CD14-positive monocyte (primary cell): ENCODE measurements around the gene TDRD1. TPM values are rescaled to one million over a fixed set of nuclear protein-coding genes. Genes with fewer than 3 reads are reported as not detected.

Experiments used
- DNase-seq, 3 donors: peaks; one replicate each; pipeline ENCODE4 v3.0.0-alpha.2; 2011 to 2022
- H2AFZ ChIP-seq: 2 replicates; pipeline ENCODE4 v1.6.0; 2012; ENCODE audit warnings: mild to moderate bottlenecking, low read depth, low read length, inconsistent platforms; ENCODE audit not compliant: insufficient read depth, poor library complexity, severe bottlenecking
- H3K27ac ChIP-seq, 2 donors: 1 replicate in 1 of 2; 2 replicates in 1 of 2; pipeline ENCODE4 v1.5.1; 2012 to 2013; ENCODE audit warnings: low read length in 2 of 2, control low read depth in 1 of 2, inconsistent platforms in 1 of 2, low read depth in 1 of 2, mild to moderate bottlenecking in 1 of 2
- H3K27me3 ChIP-seq, 2 donors: one replicate each; pipeline versions ENCODE4 v1.6.0 to v1.6.1; 2011 to 2013; ENCODE audit warnings: low read length in 2 of 2; ENCODE audit not compliant: control insufficient read depth in 2 of 2, insufficient read depth in 2 of 2
- H3K36me3 ChIP-seq, 2 donors: replicated peaks in 1 of 2; 1 replicate in 1 of 2; 2 replicates in 1 of 2; pipeline versions ENCODE4 v1.5.1 to v1.6.1; 2012 to 2013; ENCODE audit warnings: low read length in 2 of 2, control low read depth in 1 of 2, inconsistent platforms in 1 of 2, mild to moderate bottlenecking in 1 of 2; ENCODE audit not compliant: insufficient read depth in 2 of 2, control insufficient read depth in 1 of 2
- H3K4me1 ChIP-seq, 2 donors: 1 replicate in 1 of 2; 2 replicates in 1 of 2; pipeline versions ENCODE4 v1.5.1 to v1.6.1; 2012 to 2013; ENCODE audit warnings: low read length in 2 of 2, control low read depth in 1 of 2, inconsistent platforms in 1 of 2, mild to moderate bottlenecking in 1 of 2, moderate library complexity in 1 of 2; ENCODE audit not compliant: insufficient read depth in 2 of 2, control insufficient read depth in 1 of 2
- H3K4me2 ChIP-seq: replicated peaks from 2 replicates; pipeline ENCODE3; 2012; ENCODE audit warnings: low read length, moderate library complexity, mild to moderate bottlenecking; ENCODE audit not compliant: poor library complexity, severe bottlenecking; ENCODE audit errors: extremely low read depth
- H3K4me3 ChIP-seq, 3 experiments: fragments of 200-600 bp in 1 of 3; sonication (generic) in 1 of 3; replicated peaks in 1 of 3; 1 replicate in 2 of 3; 2 replicates in 1 of 3; pipeline ENCODE4 v1.5.1; 2011 to 2013; ENCODE audit warnings: low read length in 3 of 3, mild to moderate bottlenecking in 3 of 3, control low read depth in 2 of 3, low read depth in 2 of 3, inconsistent platforms in 1 of 3, moderate library complexity in 1 of 3
- H3K79me2 ChIP-seq: 2 replicates; pipeline ENCODE4 v1.6.0; 2012; ENCODE audit warnings: mild to moderate bottlenecking, control low read depth, inconsistent platforms, low read length, moderate library complexity; ENCODE audit not compliant: insufficient read depth
- H3K9ac ChIP-seq: 2 replicates; pipeline ENCODE4 v1.6.0; 2017; ENCODE audit warnings: low read length, mild to moderate bottlenecking; ENCODE audit not compliant: insufficient read depth, poor library complexity, severe bottlenecking
- H3K9me3 ChIP-seq, 2 donors: replicated peaks in 1 of 2; 1 replicate in 1 of 2; 2 replicates in 1 of 2; pipeline versions ENCODE4 v1.5.1 to v1.6.1; 2012 to 2013; ENCODE audit warnings: low read length in 2 of 2, control low read depth in 1 of 2; ENCODE audit not compliant: control insufficient read depth in 1 of 2, insufficient read depth in 1 of 2
- H4K20me1 ChIP-seq: 2 replicates; pipeline ENCODE4 v1.6.0; 2012; ENCODE audit warnings: mild to moderate bottlenecking, low read length, control low read depth, moderate library complexity; ENCODE audit not compliant: insufficient read depth
- H3K27ac Mint-ChIP-seq, 7 donors: one replicate each; pipeline ENCODE4 v1.8.0; 2020; ENCODE audit warnings: mild to moderate bottlenecking in 7 of 7, mixed read lengths in 7 of 7, moderate library complexity in 6 of 7, inconsistent platforms in 2 of 7
- H3K27me3 Mint-ChIP-seq, 3 donors: one replicate each; pipeline ENCODE4 v1.8.0; 2021 to 2022; ENCODE audit warnings: low read depth in 3 of 3, mild to moderate bottlenecking in 3 of 3, mixed read lengths in 3 of 3, moderate library complexity in 3 of 3, inconsistent platforms in 1 of 3
- H3K36me3 Mint-ChIP-seq, 2 donors: one replicate each; pipeline ENCODE4 v1.8.0; 2020; ENCODE audit warnings: mixed read lengths in 2 of 2, inconsistent platforms in 1 of 2, mild to moderate bottlenecking in 1 of 2
- H3K4me1 Mint-ChIP-seq: one replicate; pipeline ENCODE4 v1.8.0; 2020; ENCODE audit warnings: mild to moderate bottlenecking, mixed read lengths
- H3K4me3 Mint-ChIP-seq, 2 donors: one replicate each; pipeline ENCODE4 v1.8.0; 2020; ENCODE audit warnings: mild to moderate bottlenecking in 2 of 2, mixed read lengths in 2 of 2, moderate library complexity in 1 of 2
- H3K9me3 Mint-ChIP-seq, 7 donors: one replicate each; pipeline ENCODE4 v1.8.0; 2020 to 2022; ENCODE audit warnings: mixed read lengths in 7 of 7, mild to moderate bottlenecking in 6 of 7, moderate library complexity in 6 of 7, inconsistent platforms in 2 of 7
- CTCF ChIP-seq: fragments of 200-600 bp; IDR thresholded peaks from one replicate; pipeline ENCODE4 v1.8.0; 2022; ENCODE audit warnings: antibody characterized with exemption, mild to moderate bottlenecking
- WGBS: methylation state at CpG from one replicate; pipeline ENCODE4 v1.1.5; 2013; ENCODE audit warnings: missing lambda C conversion rate; ENCODE audit not compliant: insufficient coverage; 5-methylcytosine and 5-hydroxymethylcytosine counted together
- intact Hi-C, 2 donors: fragments of 100-400 bp; cut with micrococcal nuclease; formaldehyde crosslinking; loops; one replicate each; pipeline versions ENCODE4 v1.15.0 to v1.15.1; 2023
- polyA plus RNA-seq, 3 donors: library from polyadenylated mRNA; depleted of rRNA in 1 of 3; unstranded in 2 of 3; stranded (reverse) in 1 of 3; fragments of 300-500 nt in 2 of 3; fragments of >200 nt in 1 of 3; fragmentation: Illumina TruSeq in 2 of 3; gene quantifications; 1 replicate in 2 of 3; 2 replicates in 1 of 3; pipeline ENCODE4 v1.2.3, GENCODE V29; 2012 to 2021

The TDRD1 gene
- polyA plus RNA-seq, 3 donors: not detected

- H3K27ac ChIP-seq: no peak overlapping the region
- H3K27me3 ChIP-seq: no peaks in the 10 kb centered on the region
- WGBS: 90% methylated on average over 5 of the region's 8 CpGs
- no peaks in the 10 kb centered on the region for H3K79me2 ChIP-seq
- no peak overlapping the region for H3K4me3 Mint-ChIP-seq
- H3K9me3 Mint-ChIP-seq: peaks cover 0 to 3% (median 0%) of the 10 kb centered on the region in 7 donors
- no peak overlapping the region for H2AFZ ChIP-seq
- DNase-seq: no peak
- H3K9me3 ChIP-seq: no peaks in the 10 kb centered on the region
- H3K4me2 ChIP-seq: no peak overlapping the region
- no peaks in the 10 kb centered on the region for H3K36me3 ChIP-seq
- TF ChIP-seq CTCF: no peak
- H3K4me1 ChIP-seq: no peaks in the 10 kb centered on the region
- H3K4me1 Mint-ChIP-seq: peaks cover 2% of the 10 kb centered on the region
- no peak overlapping the region for H3K4me3 ChIP-seq
- peak overlapping the region in 1 of 7 donors; percentile 36 for H3K27ac Mint-ChIP-seq
- H3K36me3 Mint-ChIP-seq: no peaks in the 10 kb centered on the region
- H4K20me1 ChIP-seq: no peaks in the 10 kb centered on the region
- H3K27me3 Mint-ChIP-seq: peaks cover 0 to 4% (median 2%) of the 10 kb centered on the region in 3 donors
- no peak overlapping the region for H3K9ac ChIP-seq
- intact Hi-C loops: no loop called here
Observed at GRCh38 chr10:114279901-114280644, 100.9 kb downstream of the TDRD1 start.

GRCh38 chr10:114281006-114281405 is 101.9 kb downstream of the TDRD1 start:
- Mint-ChIP-seq H3K36me3 (no peaks in the 10 kb centered on the region), H3K4me3 (no peak overlapping the region), H3K4me1 (peaks cover 2% of the 10 kb centered on the region), H3K27me3 (peaks cover 0 to 4% (median 2%) of the 10 kb centered on the region in 3 donors), H3K27ac (no peak overlapping the region), H3K9me3 (peaks cover 0 to 3% (median 0%) of the 10 kb centered on the region in 7 donors)
- Histone ChIP-seq H3K36me3 (no peaks in the 10 kb centered on the region), H3K4me2 (no peak overlapping the region), H2AFZ (no peak overlapping the region), H3K9ac (no peak overlapping the region), H3K79me2 (no peaks in the 10 kb centered on the region), H3K4me1 (no peaks in the 10 kb centered on the region), H4K20me1 (no peaks in the 10 kb centered on the region), H3K4me3 (no peak overlapping the region), H3K27ac (no peak overlapping the region), H3K27me3 (no peaks in the 10 kb centered on the region), H3K9me3 (no peaks in the 10 kb centered on the region)
- WGBS: 77% methylated on average over 5 of the region's 7 CpGs
- no peak for TF ChIP-seq CTCF
- intact Hi-C loops: no loop called here
- DNase-seq: no peak
